Activated T-cell treated with anti-CD3 and anti-CD28 coated beads for 24 hours (primary cell): ENCODE results near the gene FOXP1.

ENCODE experiments used
- DNase-seq: peaks from one replicate; pipeline ENCODE4 v3.0.0-alpha.2; 2020; ENCODE audit warnings: low read depth

The FOXP1 gene

GRCh38 chr3:71505767-71506350, 77.7 kb downstream of the FOXP1 start:
- no peak for DNase-seq

DNA sequence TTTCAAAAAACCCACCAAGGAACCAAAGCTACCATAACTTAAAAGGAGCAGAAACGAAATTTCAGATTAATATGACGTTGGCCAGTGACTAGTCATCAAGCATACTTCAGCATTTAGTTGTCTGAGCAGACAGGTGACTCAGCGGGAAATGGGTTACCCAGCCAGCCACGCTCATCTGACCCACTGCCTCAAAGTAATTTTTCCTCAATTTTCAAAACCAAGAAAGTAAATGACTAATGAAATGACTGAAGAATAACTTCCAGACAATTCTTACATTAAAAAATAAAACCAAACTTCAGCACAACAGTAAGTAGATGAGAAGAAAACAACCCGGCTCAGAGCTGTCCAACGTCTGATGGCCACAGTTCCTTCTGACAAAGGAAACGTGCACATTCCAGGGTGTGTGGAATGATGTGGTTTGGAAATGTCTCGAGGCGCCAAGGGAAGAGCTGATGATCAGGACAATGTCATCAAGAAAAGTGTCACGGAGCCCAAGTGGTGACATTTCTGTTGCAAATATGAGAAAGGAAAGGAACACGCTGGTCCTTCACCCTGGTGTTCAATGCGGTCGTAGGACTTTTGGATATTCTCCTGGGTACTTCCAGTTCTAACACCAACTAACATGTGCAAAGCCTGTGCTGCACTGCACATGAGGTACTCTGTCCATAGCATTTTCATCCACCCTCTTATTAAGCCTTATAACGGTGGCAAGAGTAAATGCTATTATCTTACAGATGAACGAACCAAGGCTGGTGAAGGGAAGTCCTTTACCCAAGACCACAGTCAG, 79.1 kb downstream of the FOXP1 start:
- DNase-seq: peak; percentile 44

DNA sequence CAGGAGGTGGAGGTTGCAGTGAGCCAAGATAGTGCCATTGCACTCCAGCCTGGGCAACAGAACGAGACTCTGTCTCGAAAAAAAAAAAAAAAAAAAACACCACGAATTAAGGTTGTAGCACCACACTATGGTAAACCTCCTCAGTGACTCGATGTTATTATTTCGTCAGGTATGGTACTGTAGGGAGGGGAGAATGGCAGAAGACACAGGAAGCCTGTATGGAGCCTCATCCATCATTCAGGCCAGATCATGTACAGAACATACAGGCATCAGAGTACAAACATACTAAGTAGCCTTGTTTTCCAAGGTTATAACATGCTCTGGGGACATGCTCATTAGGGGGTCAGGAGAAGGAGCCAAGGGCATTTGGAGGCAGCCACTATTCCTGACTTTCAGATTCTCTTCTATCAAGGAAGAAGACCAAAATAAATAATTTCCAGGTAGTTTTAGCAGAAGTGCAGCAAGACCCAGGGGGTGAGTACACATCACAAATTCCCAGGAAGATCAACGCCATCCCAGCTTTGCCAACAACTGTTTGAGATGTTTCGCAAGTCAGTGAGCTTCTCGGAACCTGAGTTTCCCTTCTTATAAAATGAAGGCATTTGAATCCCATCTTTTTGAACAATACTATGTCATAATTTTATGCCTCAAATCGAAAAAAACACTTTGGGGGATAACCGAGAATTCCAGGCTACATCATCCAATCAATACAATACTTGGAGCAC, 79.8 kb downstream of the FOXP1 start:
- DNase-seq: no peak

DNA sequence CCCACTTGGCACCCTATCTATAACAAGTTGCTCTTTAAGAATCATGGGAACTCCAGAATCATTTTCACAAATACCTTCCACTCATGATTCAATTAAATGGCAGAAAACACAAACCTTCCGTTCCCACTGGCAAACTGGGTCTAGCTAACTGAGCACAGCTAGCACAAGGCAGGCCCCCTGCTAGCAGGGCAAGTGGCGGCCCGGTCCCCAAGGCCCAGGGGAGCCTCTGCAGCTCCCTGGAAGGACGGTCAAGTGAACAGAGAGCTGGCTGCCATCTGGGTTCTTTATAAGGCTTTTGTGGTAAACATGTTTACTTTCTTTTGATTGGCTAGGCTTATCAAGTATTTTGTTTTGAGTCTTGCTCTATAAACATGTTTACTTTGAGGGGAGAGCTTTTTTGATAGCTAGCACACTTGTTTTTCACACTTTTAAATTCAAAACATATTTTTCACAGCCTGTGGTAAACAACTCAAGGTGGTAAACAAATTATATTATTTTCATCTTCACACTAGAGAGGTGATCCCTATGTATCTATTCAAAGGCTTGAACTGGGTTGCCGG, 81.4 kb downstream of the FOXP1 start:
- no peak for DNase-seq

- DNase-seq: no peak
Measured at GRCh38 chr3:71500696-71501095, 82.8 kb downstream of the FOXP1 start.

- no peak for DNase-seq
Measured at GRCh38 chr3:71499227-71499876, 84.2 kb downstream of the FOXP1 start.

- DNase-seq: no peak
Measured at GRCh38 chr3:71498543-71498942, 85.0 kb downstream of the FOXP1 start.

DNA sequence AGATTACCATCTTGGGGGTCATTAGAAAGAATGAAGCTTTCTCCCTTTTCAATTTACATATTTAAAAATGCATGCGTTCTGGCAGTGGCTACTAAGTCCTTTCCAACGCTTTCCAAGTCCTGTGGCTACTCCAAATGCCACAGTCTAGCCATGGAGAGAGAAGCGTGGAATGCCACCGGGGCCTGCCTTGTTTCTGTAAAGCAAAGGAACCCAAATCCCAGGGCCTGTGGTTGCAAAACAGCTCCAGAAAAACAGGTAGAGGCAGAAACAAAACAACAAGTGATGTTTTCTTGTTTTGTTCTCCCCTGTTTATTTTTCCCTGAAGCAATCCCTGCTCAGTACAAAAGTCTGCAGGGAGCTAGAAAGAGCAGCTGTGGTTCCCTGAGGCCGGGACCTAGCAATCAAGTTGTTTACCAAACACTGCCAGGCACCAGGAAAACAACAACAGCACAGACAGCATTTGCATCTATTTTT, 85.5 kb downstream of the FOXP1 start:
- no peak for DNase-seq

DNA sequence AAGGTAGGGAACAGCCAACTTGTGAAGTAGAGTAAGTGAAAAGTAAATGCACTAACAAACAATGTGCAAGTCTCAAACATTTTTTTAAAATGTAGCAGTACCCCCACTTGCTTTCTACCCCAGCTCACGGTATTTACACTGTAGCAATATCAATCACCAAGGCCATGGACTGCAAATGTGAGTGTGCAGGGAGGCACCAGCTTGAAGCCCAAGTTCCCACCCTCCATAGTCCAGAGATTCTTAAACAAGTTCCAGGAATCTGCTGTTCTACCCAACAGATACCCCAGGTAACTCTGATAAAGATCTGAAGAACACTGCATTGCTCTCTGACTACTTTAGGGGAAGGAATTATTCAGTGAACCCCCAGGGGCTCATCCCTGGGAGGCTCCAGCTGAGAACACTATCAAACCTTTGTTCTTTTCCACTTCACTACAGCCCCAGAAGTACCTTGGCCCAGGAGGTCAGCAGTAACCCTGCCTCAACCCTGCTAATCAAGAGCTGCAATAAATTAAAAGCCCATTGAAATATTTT, 86.1 kb downstream of the FOXP1 start:
- DNase-seq: no peak

- DNase-seq: no peak
Measured at GRCh38 chr3:71495708-71496472, 87.6 kb downstream of the FOXP1 start.

GRCh38 chr3:71494212-71494611, 89.3 kb downstream of the FOXP1 start:
- DNase-seq: no peak

DNA sequence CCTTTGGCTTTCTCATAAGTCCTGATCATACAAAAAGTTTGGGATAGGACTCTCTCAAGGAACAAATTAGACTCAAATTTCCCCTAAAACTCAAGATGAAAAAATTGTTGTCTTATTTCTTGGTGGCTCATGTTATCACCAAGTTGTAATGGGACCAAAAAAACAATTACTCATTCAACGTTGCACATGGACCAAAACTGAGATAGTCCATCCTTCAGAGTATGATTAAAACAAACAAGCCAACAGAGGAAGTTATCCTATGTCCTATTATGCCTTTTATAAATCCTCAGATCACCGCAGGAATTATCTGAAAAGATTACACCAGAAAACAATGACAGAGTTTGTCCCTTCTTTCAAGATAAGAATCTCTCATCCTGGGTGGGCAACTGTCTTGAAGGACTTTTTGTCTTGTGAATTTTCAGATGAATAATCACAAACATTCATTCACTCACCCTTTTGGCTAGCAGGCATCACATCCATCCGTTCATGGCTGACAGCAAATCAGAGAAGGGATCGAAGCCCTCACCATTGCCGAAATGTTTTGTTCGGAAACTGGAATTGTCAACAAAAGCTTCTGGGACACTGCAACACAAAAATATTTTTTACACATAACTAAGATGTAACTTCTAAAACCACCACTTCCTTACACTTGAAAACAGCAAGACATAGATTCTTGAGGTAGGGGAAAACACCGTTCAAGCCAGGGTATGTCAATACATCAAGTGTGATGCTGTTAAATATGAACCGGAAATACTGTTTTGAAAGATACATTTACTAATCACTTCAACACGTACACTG, 90.4 kb downstream of the FOXP1 start:
- DNase-seq: no peak

DNA sequence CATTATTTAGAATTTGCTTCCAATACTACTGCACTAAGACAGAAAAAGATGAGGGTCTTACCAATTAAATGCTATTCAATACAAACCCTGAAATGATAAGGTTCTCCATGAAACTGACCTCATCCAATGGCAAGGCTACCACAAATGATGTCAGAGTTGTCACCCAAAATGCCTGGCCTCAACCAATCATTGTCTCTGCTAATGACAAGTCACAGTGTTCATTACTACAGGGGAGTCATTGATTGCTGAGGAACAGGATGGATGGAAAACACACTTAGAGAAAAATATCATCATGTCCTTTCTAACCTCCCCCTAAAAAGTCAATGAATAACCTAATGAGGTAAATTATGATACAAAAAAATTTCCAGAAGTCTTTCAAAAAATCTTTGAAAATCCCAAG, 91.0 kb downstream of the FOXP1 start:
- DNase-seq: no peak

GRCh38 chr3:71491154-71491752, 92.3 kb downstream of the FOXP1 start:
- no peak for DNase-seq

GRCh38 chr3:71490692-71491091, 92.8 kb downstream of the FOXP1 start:
- DNase-seq: no peak

- DNase-seq: no peak
Measured at GRCh38 chr3:71489315-71489761, 94.2 kb downstream of the FOXP1 start.

DNA sequence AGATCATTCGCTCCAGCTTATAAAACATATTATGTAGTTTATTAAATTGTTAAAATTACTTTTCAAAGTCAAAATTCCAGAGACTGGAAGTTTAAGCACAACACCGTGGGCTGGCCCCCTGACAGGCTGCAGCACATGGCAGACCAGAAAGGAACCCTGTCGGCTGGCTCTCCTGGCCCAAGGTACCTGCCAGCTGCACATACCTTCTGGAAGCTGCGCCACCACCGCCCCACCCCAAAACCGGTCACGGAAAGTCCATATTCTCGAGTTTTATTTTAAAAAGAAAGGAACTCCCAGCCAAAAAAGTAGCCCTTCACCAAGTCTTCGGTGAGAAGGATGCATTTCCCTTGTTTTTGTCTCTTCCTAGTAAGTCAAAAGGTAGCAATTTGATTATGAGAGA, 94.6 kb downstream of the FOXP1 start:
- no peak for DNase-seq

GRCh38 chr3:71488391-71488809, 95.1 kb downstream of the FOXP1 start:
- no peak for DNase-seq

- DNase-seq: no peak
Measured at GRCh38 chr3:71487418-71487817, 96.1 kb downstream of the FOXP1 start.

GRCh38 chr3:71486831-71487230, 96.7 kb downstream of the FOXP1 start:
- DNase-seq: no peak
